GM12864 (cell line): ENCODE measurements around the gene SPIN1.

Source experiments
- DNase-seq: peaks from one replicate; pipeline ENCODE4 v3.0.0-alpha.2; 2011; ENCODE audit warnings: low read depth
- H3K4me3 ChIP-seq: 2 replicates; pipeline ENCODE4 v1.5.1; 2011; ENCODE audit warnings: mild to moderate bottlenecking, low read depth, low read length, control low read depth
- CTCF ChIP-seq: IDR thresholded peaks from 2 replicates; pipeline ENCODE4 v1.5.1; 2011; ENCODE audit warnings: low read depth, mild to moderate bottlenecking, moderate library complexity, low read length, control low read depth, inconsistent platforms; ENCODE audit errors: missing control alignments

The SPIN1 gene

GRCh38 chr9:88488166-88488565 lies 99.9 kb downstream of the SPIN1 start:
- no peak for TF ChIP-seq CTCF
- no peak for DNase-seq
- H3K4me3 ChIP-seq, result no peak overlapping the region

DNA sequence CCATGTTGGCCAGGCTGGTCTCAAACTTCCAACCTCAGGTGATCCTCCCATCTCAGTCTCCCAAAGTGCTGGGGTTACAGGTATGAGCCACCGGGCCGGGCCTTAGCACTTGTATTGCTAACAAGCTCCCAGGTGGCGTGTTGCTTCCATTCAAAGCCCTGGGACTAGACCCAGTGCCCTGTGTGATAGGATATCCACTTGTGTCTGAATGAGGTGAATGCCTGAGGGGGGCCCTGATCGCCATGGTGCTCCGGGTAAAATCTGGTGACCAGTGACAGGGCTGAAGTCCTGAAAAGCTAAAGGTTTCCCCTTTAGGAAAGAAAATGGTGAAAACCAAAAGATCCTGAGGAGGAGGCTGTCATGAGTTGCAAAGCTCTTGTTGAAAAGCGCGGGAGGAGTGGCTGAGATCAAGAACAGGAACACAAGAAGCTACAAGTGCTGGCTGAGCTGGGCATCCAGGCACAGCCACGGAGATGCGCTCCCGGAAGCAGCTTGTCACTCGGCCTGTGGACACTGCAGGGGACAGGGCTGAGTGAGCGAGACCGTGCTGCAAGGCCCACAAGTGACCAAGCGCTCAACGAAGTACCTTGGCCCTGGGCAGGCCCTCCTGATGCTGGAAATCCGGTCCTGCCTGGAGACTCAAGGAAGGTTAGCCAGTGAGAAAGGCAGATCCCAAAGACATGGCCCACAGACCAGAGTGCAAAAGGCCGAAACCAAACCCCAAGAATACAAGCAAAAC lies 106.9 kb downstream of the SPIN1 start:
- no peak for TF ChIP-seq CTCF
- no peak for DNase-seq
- H3K4me3 ChIP-seq, result no peak overlapping the region

DNA sequence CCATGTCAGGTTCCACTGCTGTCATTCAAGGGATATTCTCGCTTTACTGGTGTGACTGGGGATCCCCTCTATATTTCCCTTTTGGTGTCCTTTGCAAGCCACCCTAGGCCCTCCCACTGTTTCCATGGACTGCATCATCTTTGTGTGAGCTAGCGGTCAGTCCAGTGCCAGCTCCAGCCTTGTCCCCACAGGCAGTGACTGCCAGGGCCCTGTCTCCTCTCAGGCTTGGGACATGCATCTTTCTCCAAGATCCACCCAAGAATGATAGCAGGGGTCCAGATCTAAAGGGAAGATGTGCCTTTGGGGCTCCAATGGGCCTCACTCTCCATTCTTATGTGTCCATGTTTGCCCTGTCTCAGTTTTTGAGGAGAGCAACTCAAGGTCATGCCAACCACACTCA lies 109.0 kb downstream of the SPIN1 start:
- H3K4me3 ChIP-seq, result no peak overlapping the region
- no peak for TF ChIP-seq CTCF
- no peak for DNase-seq

GRCh38 chr9:88498880-88499279 lies 110.6 kb downstream of the SPIN1 start:
- no peak for DNase-seq

GRCh38 chr9:88501086-88501485 lies 112.8 kb downstream of the SPIN1 start:
- no peak for DNase-seq
- TF ChIP-seq CTCF, result no peak
- no peak overlapping the region for H3K4me3 ChIP-seq

More at GRCh38 chr9:88498880-88499279, 110.6 kb downstream of the SPIN1 start:
- H3K4me3 ChIP-seq, result no peak overlapping the region
- TF ChIP-seq CTCF, result no peak

DNA sequence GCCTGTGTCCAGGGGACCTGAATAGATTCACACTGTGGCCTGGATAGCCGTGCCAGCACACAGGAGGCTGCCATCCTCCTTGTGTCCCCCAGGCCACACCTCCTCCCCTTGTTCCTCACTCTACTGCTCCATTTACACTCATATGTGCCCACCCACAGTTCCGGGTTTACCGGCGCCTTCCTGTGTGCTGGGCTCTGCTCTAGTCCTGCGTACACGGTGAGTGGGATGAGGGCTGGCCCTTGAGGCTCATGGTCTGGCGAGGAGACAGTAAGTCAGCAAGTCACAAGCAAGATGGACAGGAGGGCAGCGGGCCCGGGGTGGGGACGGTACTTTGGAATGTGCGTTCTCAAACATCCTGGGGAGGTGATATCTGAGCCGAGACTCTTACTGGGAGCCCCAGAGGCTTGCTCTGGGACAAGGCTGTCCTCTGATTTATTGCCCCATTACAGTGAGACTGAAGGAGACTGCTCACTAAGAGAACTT lies 114.3 kb downstream of the SPIN1 start:
- no peak overlapping the region for H3K4me3 ChIP-seq
- DNase-seq, result no peak
- TF ChIP-seq CTCF, result no peak
